Measurements from ENCODE around the gene ZSCAN5B. TPM values are rescaled to one million over a fixed set of nuclear protein-coding genes. Genes with fewer than 3 reads are reported as not detected.
"Not testable (repeated sequence)": the region's sequence is repeated elsewhere in the genome, so short reads cannot be mapped to it uniquely, and the experiment has no call there.

Gene ZSCAN5B
- total RNA-seq, 1 donor from 2014 or later = not detected

DNA sequence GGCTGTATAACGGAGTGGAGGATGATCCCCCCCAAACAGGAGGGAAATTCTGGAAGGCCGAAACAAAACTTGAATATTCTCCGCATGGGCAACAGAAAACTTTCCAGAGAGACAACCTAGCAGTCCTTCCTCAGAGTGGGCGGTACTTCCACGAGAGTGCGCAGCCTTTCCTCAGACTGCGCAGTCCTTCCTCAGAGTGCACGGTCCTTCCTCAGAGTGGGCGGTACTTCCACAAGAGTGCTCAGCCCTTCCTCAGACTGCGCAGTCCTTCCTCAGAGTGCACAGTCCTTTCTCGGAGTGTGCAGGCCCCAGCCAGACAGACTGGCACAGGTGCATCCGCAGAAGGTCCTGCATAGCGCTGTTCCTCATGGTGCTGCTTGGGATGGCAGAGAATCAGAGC is 34.5 kb downstream of the ZSCAN5B start:
- no peak overlapping the region for H3K27ac Mint-ChIP-seq
- intact Hi-C loops (cut with micrococcal nuclease) = loop anchor here (10.0 kb wide), 1 partner anchor 48 kb away; no protein-coding TSS in a partner anchor
- H3K4me1 Mint-ChIP-seq = peaks cover 13% of the 10 kb centered on the region
- no peaks in the 10 kb centered on the region for H3K27me3 Mint-ChIP-seq
- no peak for DNase-seq
- H3K36me3 Mint-ChIP-seq (ENCODE audit: low read depth) = peaks cover 13% of the 10 kb centered on the region
- H3K9me3 Mint-ChIP-seq = no peaks in the 10 kb centered on the region
- H3K4me3 Mint-ChIP-seq = no peak overlapping the region

GRCh38 chr19:56162258-56162657 is 35.3 kb downstream of the ZSCAN5B start:
- Mint-ChIP-seq H3K9me3 (no peaks in the 10 kb centered on the region), H3K36me3 (ENCODE audit: low read depth) (peaks cover 13% of the 10 kb centered on the region), H3K27ac (no peak overlapping the region), H3K27me3 (no peaks in the 10 kb centered on the region), H3K4me1 (peaks cover 13% of the 10 kb centered on the region), H3K4me3 (no peak overlapping the region)
- intact Hi-C loops (cut with micrococcal nuclease) = loop anchor here (10.0 kb wide), 1 partner anchor 47 kb away; no protein-coding TSS in a partner anchor
- DNase-seq = no peak

DNA sequence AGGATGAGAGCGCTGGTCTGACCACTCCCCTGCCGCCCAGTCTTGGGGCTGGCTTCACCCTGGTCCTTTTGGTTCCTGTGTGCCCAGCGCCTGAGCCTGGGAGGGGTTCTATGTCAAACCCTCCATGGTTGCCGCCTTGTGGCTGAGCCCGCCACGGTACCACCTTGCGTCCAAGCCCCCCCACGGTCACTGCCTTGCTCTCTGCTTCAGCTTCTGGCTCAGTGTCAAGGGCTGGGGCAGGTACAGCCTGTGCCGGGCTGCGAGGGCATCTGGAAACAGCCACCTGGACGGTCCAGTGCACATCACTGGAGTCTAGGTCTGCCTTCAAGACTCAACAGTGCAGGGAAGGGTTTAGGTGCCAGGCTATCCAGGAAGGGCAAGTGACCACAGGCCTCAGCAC is 36.0 kb downstream of the ZSCAN5B start:
- H3K36me3 Mint-ChIP-seq (ENCODE audit: low read depth) = peaks cover 13% of the 10 kb centered on the region

GRCh38 chr19:56159622-56160271 is 37.8 kb downstream of the ZSCAN5B start:
- peaks cover 13% of the 10 kb centered on the region for H3K4me1 Mint-ChIP-seq
- no peaks in the 10 kb centered on the region for H3K27me3 Mint-ChIP-seq
- peaks cover 22% of the 10 kb centered on the region for H3K36me3 Mint-ChIP-seq (ENCODE audit: low read depth)
- DNase-seq = no peak
- no peak overlapping the region for H3K27ac Mint-ChIP-seq
- intact Hi-C loops (cut with micrococcal nuclease) = loop anchor here (10.0 kb wide), 1 partner anchor 45 kb away; no protein-coding TSS in a partner anchor
- H3K9me3 Mint-ChIP-seq = no peaks in the 10 kb centered on the region
- no peak overlapping the region for H3K4me3 Mint-ChIP-seq

More for the DNA sequence above, 36.0 kb downstream of the ZSCAN5B start:
- H3K4me1 Mint-ChIP-seq = peaks cover 13% of the 10 kb centered on the region
- no peak overlapping the region for H3K4me3 Mint-ChIP-seq
- no peak for DNase-seq
- H3K9me3 Mint-ChIP-seq = no peaks in the 10 kb centered on the region
- intact Hi-C loops (cut with micrococcal nuclease) = loop anchor here (10.0 kb wide), 1 partner anchor 47 kb away; no protein-coding TSS in a partner anchor
- H3K27me3 Mint-ChIP-seq = no peaks in the 10 kb centered on the region
- H3K27ac Mint-ChIP-seq = no peak overlapping the region

DNA sequence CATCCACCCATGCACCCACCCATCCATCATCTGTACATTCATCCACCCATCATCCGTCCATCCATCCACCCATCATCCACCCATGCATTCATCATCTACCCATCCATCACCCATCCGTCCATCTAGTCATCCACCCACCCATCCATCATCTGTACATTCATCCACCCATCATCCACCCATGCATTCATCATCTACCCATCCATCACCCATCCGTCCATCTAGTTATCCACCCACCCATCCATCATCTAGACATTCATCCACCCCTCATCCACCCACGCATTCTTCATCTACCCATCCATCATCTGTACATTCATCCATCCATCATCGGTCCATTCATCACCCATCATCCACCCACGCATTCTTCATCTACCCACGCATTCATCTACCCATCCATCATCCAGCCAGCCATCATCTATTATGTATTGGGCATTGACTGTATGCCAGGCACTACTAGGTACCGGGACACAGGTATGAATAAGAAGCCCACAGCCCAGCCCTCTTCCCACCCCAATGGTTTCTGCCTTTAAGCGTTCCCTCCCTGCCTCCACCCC is 38.5 kb downstream of the ZSCAN5B start:
- Mint-ChIP-seq H3K9me3 (no peaks in the 10 kb centered on the region), H3K4me3 (no peak overlapping the region), H3K27me3 (no peaks in the 10 kb centered on the region), H3K27ac (no peak overlapping the region), H3K4me1 (peaks cover 11% of the 10 kb centered on the region), H3K36me3 (ENCODE audit: low read depth) (peaks cover 23% of the 10 kb centered on the region)
- intact Hi-C loops (cut with micrococcal nuclease) = no loop called here
- no peak for DNase-seq

DNA sequence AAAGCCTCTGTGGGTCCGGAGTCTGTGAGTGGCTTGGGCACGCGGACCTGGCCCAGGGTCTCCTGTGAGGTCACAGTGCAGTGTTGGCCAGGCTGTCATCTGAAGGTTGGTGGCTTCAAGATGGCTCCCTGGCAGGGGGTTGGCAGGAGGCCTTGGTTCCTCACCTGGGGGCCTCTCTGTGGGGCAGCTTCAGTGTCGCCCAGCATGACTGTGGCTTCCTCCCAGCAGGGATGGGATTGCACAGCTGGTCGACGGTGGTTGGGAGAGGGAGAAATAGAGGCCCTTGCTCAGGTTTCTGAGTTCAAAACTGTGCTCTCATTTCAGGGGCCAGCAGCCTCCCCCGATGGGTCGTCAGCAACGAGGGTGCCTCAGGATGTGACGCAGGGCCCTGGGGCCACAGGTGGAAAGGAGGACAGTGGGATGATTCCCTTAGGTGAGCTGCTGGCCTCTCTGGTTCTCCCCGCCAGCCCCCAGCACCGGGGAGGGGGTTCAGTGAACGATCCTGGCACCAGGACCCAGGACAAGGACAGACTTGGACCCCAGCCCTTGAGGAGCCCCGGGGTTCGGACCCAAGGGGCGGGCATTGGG is 39.3 kb downstream of the ZSCAN5B start:
- Mint-ChIP-seq H3K9me3 (no peaks in the 10 kb centered on the region), H3K27ac (no peak overlapping the region), H3K4me3 (no peak overlapping the region), H3K36me3 (ENCODE audit: low read depth) (peaks cover 31% of the 10 kb centered on the region), H3K4me1 (peaks cover 16% of the 10 kb centered on the region), H3K27me3 (no peaks in the 10 kb centered on the region)
- DNase-seq = no peak
- intact Hi-C loops (cut with micrococcal nuclease) = no loop called here

DNA sequence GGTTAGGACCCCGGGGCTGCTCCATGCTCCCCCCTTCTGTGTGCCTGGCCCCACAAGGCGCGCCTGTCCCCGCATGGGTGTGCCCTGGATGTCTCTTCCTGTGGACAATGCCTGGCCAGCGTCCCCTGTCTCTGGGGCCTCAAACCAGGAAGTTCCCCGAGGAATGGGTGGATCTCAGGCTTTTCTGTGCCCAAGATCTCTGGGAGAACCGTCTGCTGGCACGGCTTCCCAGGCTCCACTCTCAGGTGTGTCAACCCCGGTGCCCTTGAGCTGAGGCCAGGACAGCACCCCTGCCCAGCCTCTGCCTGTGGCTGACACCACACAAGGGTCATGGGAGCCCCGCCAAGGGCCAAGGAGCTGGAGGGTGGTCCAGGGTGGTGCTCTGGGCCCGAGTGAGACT is 40.8 kb downstream of the ZSCAN5B start:
- Mint-ChIP-seq H3K27me3 (no peaks in the 10 kb centered on the region), H3K36me3 (ENCODE audit: low read depth) (peaks cover 32% of the 10 kb centered on the region), H3K4me1 (peaks cover 17% of the 10 kb centered on the region), H3K9me3 (no peaks in the 10 kb centered on the region), H3K27ac (no peak overlapping the region), H3K4me3 (no peak overlapping the region)
- intact Hi-C loops (cut with micrococcal nuclease) = no loop called here
- DNase-seq = no peak

- no peak overlapping the region for H3K4me3 Mint-ChIP-seq
- H3K9me3 Mint-ChIP-seq = no peaks in the 10 kb centered on the region
- H3K4me1 Mint-ChIP-seq = peaks cover 17% of the 10 kb centered on the region
- peaks cover 33% of the 10 kb centered on the region for H3K36me3 Mint-ChIP-seq (ENCODE audit: low read depth)
- intact Hi-C loops (cut with micrococcal nuclease) = no loop called here
- no peak overlapping the region for H3K27ac Mint-ChIP-seq
- H3K27me3 Mint-ChIP-seq = no peaks in the 10 kb centered on the region
- no peak for DNase-seq
These were observed 42.4 kb downstream of the ZSCAN5B start for GRCh38 chr19:56155124-56155687.

DNA sequence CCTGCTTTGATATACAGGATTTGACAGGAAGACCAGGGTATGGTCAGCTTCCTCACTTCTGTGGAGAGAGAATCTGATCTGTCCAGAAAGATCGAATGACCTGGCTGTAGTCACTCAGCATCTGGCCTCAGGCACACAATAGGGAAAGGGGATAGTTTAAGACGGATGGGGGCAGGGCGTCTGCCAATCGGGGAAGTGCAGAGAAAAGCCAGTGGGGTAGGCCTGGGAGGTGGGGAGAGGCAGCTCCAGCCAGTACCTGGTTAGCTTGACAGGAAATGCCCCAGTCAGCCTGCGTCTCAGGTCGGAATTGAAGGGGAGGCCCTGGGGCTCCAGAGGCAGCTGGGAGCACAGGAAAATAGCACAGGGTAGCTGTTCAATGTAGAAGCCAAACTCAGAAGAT is 44.1 kb downstream of the ZSCAN5B start:
- H3K27ac Mint-ChIP-seq = peak overlapping the region; percentile 27

DNA sequence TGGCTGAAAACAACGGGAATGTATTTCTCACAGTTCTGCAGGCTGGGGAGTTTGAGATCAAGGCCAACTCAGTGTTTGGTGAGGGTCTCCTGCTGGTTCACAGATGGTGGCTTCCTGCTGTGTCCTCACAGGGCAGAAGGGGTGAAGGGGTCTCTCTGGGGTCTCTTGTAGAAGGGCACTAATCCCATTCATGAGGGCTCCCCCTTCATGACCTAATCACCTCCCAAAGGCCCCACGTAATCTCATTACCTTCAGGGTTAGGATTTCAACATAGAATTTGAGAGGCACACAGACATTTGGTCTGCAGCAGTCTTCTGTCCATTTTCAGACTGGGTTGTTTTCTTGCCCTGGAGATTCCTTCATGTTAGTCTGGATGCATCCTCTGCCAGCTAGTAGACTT is 44.9 kb downstream of the ZSCAN5B start:
- H3K4me1 Mint-ChIP-seq = peaks cover 11% of the 10 kb centered on the region
- DNase-seq = no peak
- no peaks in the 10 kb centered on the region for H3K9me3 Mint-ChIP-seq
- H3K27me3 Mint-ChIP-seq = no peaks in the 10 kb centered on the region
- H3K27ac Mint-ChIP-seq = no peak overlapping the region
- intact Hi-C loops (cut with micrococcal nuclease) = no loop called here
- H3K4me3 Mint-ChIP-seq = no peak overlapping the region
- peaks cover 40% of the 10 kb centered on the region for H3K36me3 Mint-ChIP-seq (ENCODE audit: low read depth)

More for the DNA sequence above, 44.1 kb downstream of the ZSCAN5B start:
- Mint-ChIP-seq H3K36me3 (ENCODE audit: low read depth) (peaks cover 34% of the 10 kb centered on the region), H3K4me1 (peaks cover 11% of the 10 kb centered on the region), H3K27me3 (no peaks in the 10 kb centered on the region), H3K9me3 (no peaks in the 10 kb centered on the region), H3K4me3 (no peak overlapping the region)
- intact Hi-C loops (cut with micrococcal nuclease) = no loop called here
- no peak for DNase-seq

DNA sequence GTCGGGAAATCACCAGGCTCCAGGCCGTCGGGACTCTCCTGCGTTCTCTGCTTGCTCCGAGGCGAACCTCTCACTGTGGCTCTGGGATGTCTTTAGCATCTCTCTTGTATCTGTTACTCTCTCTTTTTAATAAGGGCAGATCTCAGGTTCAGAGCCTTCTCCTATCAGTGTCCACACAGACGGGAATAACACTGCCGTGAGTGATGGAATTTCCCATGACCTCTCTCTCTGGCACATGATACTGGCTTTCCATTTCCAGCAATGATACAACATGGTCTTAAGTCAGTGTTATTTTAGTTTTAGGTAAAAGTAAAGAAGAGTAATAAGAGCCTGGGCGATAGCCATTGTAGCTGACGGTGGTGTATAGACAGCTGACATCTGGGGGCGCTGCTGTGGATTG is 47.2 kb downstream of the ZSCAN5B start:
- DNase-seq = no peak
- intact Hi-C loops (cut with micrococcal nuclease) = no loop called here
- peaks cover 37% of the 10 kb centered on the region for H3K36me3 Mint-ChIP-seq (ENCODE audit: low read depth)

GRCh38 chr19:56149656-56150038 is 47.9 kb downstream of the ZSCAN5B start:
- peaks cover 11% of the 10 kb centered on the region for H3K4me1 Mint-ChIP-seq
- intact Hi-C loops (cut with micrococcal nuclease) = no loop called here
- no peaks in the 10 kb centered on the region for H3K9me3 Mint-ChIP-seq
- no peaks in the 10 kb centered on the region for H3K27me3 Mint-ChIP-seq
- peaks cover 34% of the 10 kb centered on the region for H3K36me3 Mint-ChIP-seq (ENCODE audit: low read depth)
- no peak for DNase-seq
- no peak overlapping the region for H3K4me3 Mint-ChIP-seq
- H3K27ac Mint-ChIP-seq = no peak overlapping the region

More for the DNA sequence above, 47.2 kb downstream of the ZSCAN5B start:
- Mint-ChIP-seq H3K27me3 (no peaks in the 10 kb centered on the region), H3K9me3 (no peaks in the 10 kb centered on the region), H3K4me1 (peaks cover 11% of the 10 kb centered on the region), H3K4me3 (no peak overlapping the region), H3K27ac (no peak overlapping the region)

DNA sequence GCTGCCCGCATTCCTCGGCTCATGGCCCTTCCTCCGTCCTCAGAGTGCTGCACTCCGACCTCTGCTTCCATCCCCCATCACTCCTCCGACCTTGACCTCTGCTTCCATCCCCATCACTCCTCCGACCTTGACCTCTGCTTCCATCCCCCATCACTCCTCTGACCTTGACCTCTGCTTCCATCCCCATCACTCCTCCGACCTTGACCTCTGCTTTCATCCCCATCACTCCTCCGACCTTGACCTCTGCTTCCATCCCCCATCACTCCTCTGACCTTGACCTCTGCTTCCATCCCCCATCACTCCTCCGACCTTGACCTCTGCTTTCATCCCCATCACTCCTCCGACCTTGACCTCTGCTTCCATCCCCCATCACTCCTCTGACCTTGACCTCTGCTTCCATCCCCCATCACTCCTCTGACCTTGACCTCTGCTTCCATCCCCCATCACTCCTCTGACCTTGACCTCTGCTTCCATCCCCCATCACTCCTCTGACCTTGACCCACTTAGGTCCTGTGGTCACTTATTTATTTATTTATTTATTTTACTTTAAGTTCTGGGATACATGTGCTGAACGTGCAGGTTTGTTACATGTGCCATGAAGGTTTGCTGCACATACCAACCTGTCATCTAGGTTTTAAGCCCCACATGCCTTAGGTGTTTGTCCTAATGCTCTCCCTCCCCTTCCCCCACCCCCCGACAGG is 48.5 kb downstream of the ZSCAN5B start:
- H3K4me3 Mint-ChIP-seq; H3K27me3 Mint-ChIP-seq; intact Hi-C loops (cut with micrococcal nuclease); H3K9me3 Mint-ChIP-seq; H3K27ac Mint-ChIP-seq; DNase-seq: not testable (repeated sequence)
- H3K4me1 Mint-ChIP-seq = peaks cover 15% of the 10 kb centered on the region
- H3K36me3 Mint-ChIP-seq (ENCODE audit: low read depth) = peaks cover 33% of the 10 kb centered on the region

GRCh38 chr19:56148096-56148495 is 49.5 kb downstream of the ZSCAN5B start:
- DNase-seq = no peak
- Mint-ChIP-seq H3K9me3 (no peaks in the 10 kb centered on the region), H3K27ac (no peak overlapping the region), H3K27me3 (no peaks in the 10 kb centered on the region), H3K4me3 (no peak overlapping the region), H3K36me3 (ENCODE audit: low read depth) (peaks cover 25% of the 10 kb centered on the region), H3K4me1 (peaks cover 13% of the 10 kb centered on the region)
- intact Hi-C loops (cut with micrococcal nuclease) = no loop called here
